ENCODE measurements around the gene SORD.
"Not testable (repeated sequence)": the region's sequence is repeated elsewhere in the genome, so short reads cannot be mapped to it uniquely, and the experiment has no call there.

SORD gene

GRCh38 chr15:45030743-45031142 is 7.7 kb downstream of the SORD start:
- no peak for FAIRE-seq
- DNase-seq (ENCODE audit: insufficient read length, low spot score): no peak
- TF ChIP-seq SPI1 (IDR thresholded peaks at IDR 0.05; ENCODE audit: low read depth, low read length) (no peak), POLR2A (IDR thresholded peaks at IDR 0.05; ENCODE audit: low read depth, low read length) (no peak), POLR2AphosphoS5 (IDR thresholded peaks at IDR 0.05; ENCODE audit: low read depth, low read length) (no peak), PAX5 (IDR thresholded peaks at IDR 0.05; ENCODE audit: insufficient read depth, low read length, severe bottlenecking) (no peak), POU2F2 (IDR thresholded peaks at IDR 0.05; ENCODE audit: low read depth, low read length) (no peak), TAF1 (IDR thresholded peaks at IDR 0.05; ENCODE audit: low read depth, low read length) (no peak)

GRCh38 chr15:45031522-45032028 is 8.6 kb downstream of the SORD start:
- DNase-seq (ENCODE audit: insufficient read length, low spot score): not testable (repeated sequence)
- FAIRE-seq: peak; percentile 78

GRCh38 chr15:45032501-45032900 is 9.5 kb downstream of the SORD start:
- FAIRE-seq: peak; percentile 9
- DNase-seq (ENCODE audit: insufficient read length, low spot score): not testable (repeated sequence)

DNA sequence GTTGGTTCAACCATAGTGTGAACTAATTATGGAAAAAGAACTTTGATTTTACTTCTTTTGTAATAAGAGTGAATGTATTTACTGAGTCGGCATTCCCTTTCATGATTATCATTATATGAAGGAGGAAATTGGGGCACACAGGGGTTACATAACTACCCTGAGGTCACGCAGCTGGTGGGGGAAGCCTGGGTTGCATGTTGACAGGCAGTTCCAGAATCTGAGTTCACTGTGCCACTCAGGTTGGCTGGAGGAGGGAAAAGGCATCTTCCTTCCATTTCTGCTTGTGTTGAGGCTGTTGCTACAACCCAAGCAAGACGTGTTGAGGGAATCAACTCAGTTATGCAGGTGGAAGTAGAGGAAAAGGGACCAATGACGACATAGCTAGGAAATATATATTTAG is 11.1 kb downstream of the SORD start:
- not testable (repeated sequence) for FAIRE-seq; DNase-seq (ENCODE audit: insufficient read length, low spot score)

DNA sequence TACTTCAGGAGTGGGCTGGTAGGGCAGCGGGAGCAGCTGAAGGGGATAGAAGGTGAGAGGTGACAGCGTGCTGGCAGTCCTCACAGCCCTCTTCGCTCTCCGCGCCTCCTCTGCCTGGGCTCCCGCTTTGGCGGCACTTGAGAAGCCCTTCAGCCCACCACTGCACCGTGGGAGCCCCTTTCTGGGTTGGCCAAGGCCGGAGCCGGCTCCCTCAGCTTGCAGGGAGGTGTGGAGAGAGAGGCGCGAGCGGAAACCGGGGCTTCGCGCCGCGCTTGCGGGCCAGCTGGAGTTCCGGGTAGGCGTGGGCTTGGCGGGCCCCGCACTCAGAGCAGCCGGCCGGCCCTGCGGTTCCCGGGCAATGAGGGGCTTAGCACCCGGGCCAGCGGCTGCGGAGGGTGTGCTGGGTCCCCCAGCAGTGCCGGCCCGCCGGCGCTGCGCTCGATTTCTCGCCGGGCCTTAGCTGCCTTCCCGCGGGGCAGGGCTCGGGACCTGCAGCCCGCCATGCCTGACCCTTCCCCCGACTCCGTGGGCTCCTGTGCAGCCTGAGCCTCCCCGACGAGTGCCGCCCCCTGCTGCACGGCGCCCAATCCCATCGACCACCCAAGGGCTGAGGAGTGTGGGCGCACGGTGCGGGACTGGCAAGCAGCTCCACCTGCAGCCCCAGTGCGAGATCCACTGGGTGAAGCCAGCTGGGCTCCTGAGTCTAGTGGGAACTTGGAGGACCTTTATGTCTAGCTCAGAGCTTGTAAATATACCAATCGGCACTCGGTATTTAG is 11.8 kb downstream of the SORD start:
- DNase-seq (ENCODE audit: insufficient read length, low spot score); FAIRE-seq: not testable (repeated sequence)

GRCh38 chr15:45036812-45037781 is 14.1 kb downstream of the SORD start:
- not testable (repeated sequence) for DNase-seq (ENCODE audit: insufficient read length, low spot score)
- FAIRE-seq: peak; percentile 57

DNA sequence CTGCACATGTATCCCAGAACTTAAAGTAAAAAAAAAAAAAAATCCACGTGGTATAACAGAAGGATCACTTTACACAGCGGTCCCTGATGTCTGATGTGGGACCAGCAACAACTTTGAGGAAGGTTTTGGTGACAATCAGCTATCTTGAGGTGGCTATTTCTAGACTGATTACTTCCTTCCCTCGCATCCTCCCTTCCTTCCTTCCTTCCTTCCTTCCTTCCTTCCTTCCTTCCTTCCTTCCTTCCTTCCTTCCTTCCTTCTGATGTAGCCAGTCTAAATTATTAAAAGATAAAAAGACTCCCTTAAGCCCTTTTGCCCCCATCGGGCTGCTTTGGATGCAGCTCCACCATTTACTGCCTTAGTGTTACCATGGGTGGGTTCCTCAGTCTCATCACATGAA is 14.9 kb downstream of the SORD start:
- no peak for FAIRE-seq
- TF ChIP-seq PAX5 (IDR thresholded peaks at IDR 0.05; ENCODE audit: insufficient read depth, low read length, severe bottlenecking): no peak
- TF ChIP-seq POU2F2 (IDR thresholded peaks at IDR 0.05; ENCODE audit: low read depth, low read length): no peak
- no peak for TF ChIP-seq TAF1 (IDR thresholded peaks at IDR 0.05; ENCODE audit: low read depth, low read length)
- no peak for DNase-seq (ENCODE audit: insufficient read length, low spot score)

GRCh38 chr15:45040396-45040795 is 17.4 kb downstream of the SORD start:
- not testable (repeated sequence) for DNase-seq (ENCODE audit: insufficient read length, low spot score); FAIRE-seq

DNA sequence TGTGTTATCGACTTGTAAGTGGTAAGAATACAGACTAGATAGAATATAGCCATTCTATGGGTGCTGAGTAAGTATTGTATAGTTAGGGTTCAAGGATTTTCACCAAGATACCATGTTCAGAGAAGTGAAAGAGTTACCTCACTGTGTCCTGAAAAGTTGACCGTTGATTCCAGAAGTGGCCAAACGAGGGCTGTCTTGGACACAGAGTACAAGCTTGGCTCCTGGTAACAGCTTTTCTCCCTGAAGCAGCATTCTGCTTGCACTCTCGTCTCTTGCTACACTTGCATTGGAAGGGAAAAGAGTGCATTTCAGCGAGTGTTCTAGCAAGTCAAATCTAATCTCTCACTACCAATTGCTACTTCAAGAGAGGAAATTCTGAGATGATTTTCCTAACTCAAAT is 18.5 kb downstream of the SORD start:
- DNase-seq (ENCODE audit: insufficient read length, low spot score); FAIRE-seq: not testable (repeated sequence)

GRCh38 chr15:45042859-45043258 is 19.9 kb downstream of the SORD start:
- not testable (repeated sequence) for DNase-seq (ENCODE audit: insufficient read length, low spot score); FAIRE-seq

- not testable (repeated sequence) for DNase-seq (ENCODE audit: insufficient read length, low spot score); FAIRE-seq
Measured at GRCh38 chr15:45044270-45044669, 21.3 kb downstream of the SORD start.

DNA sequence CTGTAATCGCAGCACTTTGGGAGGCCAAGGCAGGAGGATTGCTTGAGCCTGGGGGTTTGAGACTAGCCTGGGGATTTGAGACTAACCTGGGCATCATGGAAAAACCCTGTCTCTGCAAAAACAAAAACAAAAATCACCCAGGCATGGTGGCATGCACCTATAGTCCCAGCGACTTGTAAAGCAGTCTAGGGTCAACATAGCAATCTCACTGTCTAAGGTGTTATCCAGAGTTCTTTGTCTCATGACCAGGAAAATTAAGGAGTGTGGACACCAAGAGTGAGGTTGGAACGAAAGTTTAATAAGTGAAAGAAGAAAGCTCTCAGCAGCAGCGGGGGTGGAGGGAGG is 25.4 kb downstream of the SORD start:
- not testable (repeated sequence) for DNase-seq (ENCODE audit: insufficient read length, low spot score); FAIRE-seq

Data from GM12891 (cell line).